Measurements from ENCODE around the gene FPGT.
"Not testable (repeated sequence)": the region's sequence is repeated elsewhere in the genome, so short reads cannot be mapped to it uniquely, and the experiment has no call there.

FPGT gene

GRCh38 chr1:74197657-74198552 is at the start of gene FPGT, which contains the start of gene LRRIQ3:
TSS of gene FPGT (plus strand) at chr1:74198242. CDS start at chr1:74198279, 37 bp downstream.
TSS of gene LRRIQ3 (minus strand) at chr1:74198176. CDS start at chr1:74183684, 14,492 bp downstream.
- peak; percentile 96 for DNase-seq

DNA sequence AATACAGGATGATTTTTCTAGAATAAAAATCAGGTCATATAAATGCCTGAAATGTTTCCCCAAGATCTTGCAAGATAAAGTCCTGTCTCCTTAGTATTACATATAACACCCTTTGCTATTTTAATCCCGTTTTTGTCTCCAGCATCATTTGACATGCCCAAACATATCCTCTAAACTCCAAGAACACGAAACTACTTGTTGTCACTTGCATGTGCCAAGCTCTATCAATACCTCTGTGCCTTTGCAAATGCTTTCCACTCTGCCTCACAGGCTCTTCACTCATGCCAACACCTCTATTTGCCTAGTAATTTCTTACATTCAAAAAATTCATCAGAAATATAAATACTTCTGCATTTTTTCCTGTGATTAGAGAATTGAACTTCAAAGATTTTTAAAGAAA is 38.0 kb upstream of the FPGT start:
- DNase-seq = no peak

GRCh38 chr1:74161497-74161896 is 36.5 kb upstream of the FPGT start:
- no peak for DNase-seq

DNA sequence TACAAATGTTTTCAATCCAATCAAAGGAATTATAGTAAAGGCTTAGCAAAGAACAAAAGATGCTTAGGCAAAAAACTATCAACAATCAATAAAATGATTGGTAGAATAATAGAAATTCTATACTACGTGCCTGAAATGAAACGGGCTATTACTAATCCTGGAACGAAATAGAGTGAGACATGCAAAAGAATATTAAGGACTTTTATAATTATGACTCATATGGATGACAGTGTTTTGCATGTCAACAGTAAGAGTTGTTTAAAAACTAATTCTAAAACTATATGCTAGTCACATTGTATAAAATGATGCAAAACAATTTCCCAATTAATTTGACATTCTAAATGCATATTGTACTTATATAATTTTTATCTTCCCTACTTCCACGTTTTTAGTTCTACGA is 35.7 kb upstream of the FPGT start:
- DNase-seq = no peak

GRCh38 chr1:74174423-74174822 is 23.6 kb upstream of the FPGT start:
- not testable (repeated sequence) for DNase-seq

DNA sequence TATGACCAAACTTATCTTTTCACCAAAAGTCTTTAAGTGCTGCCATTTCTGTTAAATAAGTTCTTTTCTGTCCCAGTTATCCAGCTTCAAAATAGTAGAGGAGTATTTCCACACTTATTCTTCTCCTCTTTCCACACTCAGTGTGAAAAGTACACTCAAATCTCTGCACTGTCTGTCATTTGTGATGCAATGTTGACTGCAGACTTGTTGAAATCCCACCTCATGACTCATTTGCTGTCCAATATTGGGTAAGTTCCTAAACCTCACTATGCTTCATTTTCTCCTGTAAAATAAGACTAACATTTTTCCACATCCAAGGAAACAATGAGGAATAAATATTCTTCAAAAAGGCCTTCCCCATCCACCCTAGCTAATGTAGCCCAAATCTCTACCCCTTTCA is 17.6 kb upstream of the FPGT start:
- DNase-seq = no peak

- no peak for DNase-seq
These were observed 4.1 kb upstream of the FPGT start for GRCh38 chr1:74193908-74194307.

DNA sequence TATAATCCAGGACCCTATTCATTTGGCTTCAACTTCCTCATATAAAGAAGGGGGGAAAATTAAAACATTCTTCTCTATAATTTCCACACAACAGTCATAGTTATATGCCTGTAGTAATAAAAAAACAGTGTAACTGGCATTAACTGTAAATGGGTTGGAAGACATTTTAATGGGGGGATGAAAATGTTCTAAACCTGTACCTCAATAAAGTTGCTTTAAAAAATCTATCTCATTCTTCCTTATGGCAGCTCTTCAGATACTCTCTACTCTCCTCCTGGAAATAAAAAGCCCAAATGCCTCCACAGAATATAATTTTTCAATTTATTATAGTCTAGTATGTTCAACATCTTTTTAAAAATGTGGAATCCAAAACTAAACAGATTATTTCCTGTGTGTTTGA is 2.7 kb upstream of the FPGT start:
- DNase-seq = no peak

- no peak for DNase-seq
These were observed 787 bp upstream of the FPGT start for GRCh38 chr1:74197255-74197654.

DNA sequence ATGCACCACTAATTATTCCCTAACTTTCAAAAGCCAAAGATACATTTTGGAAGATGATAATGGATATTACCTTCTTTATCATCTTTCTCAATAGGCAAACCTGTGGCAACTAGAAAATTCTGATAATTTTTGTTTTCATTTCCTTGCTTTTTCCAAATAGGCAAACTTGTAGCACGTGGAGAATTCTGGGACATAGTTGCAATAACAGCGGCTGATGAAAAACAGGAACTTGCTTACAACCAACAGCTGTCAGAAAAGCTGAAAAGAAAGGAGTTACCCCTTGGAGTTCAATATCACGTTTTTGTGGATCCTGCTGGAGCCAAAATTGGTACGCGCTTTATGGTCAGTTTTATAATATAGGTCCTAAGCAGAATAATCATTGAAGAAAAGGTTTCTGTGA is 1.5 kb downstream of the FPGT start:
- DNase-seq = no peak

- DNase-seq = no peak
These were observed 7.2 kb downstream of the FPGT start for GRCh38 chr1:74205266-74205665.

GRCh38 chr1:74215229-74215628 is 17.2 kb downstream of the FPGT start:
- no peak for DNase-seq

GRCh38 chr1:74222701-74223100 is 24.7 kb downstream of the FPGT start:
- DNase-seq = no peak

DNA sequence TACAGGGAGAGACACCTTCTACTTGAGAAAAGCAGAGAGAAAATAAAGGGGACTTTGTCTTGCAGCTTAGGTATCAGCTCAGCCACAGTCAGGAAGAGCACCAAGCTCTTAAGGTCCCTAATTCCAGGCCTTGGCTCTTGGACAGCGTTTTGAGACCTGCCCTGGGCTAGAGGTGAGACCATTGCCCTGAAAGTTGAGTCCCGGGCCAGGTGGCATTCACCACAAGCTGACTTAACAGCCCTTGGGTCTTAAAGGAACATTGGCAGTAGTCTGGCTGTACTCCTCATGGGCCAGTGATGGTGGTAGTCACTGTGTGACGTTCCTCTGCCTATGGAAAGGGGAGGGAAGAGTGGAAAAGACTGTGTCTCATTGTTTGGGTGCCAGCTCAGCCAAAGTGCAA is 25.4 kb downstream of the FPGT start:
- no peak for DNase-seq

DNA sequence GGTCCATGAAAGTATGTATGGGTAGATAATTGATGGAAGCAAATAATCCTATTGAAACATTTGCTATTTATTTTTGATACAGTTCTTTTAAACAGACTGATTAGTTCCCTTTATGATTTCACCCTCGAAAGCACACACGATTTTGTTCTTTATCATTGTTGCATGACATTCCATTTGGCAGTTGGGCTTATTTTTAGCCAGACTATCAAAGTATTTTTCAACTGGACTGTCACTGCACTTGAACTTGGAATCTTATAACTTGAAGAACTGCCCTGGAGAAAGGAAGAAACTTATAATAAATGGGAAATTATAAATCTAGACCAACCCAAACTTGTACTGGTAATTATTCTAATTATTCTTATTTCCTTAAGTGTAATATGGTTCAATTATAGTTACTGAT is 37.1 kb downstream of the FPGT start, which contains the start of gene TNNI3K:
TSS of gene TNNI3K (plus strand) at position 235 of the 400 bp plus-strand sequence. CDS start at position 300, 65 bp downstream.
- no peak for DNase-seq

DNA sequence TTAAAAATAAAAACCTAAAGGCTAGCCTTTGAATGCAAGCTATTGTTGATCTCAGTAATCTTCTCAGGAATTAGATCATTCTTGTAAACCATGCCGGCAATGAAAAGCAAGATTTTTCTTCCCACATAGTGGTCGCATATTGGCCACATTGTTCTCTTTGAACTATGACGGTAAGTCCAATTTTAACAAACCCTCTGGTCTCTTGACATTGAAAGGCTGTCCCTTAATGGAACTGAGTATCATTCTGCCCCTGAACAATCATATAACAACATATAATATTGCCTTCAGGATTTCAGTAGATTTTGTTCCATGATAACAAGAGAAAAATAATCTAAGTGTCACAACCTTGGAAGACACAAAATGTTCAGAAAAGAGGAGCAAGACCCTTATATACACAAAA is 38.4 kb downstream of the FPGT start:
- DNase-seq = no peak

GRCh38 chr1:74237035-74237434 is 39.0 kb downstream of the FPGT start:
- no peak for DNase-seq

GRCh38 chr1:74237787-74238186 is 39.7 kb downstream of the FPGT start:
- no peak for DNase-seq

- no peak for DNase-seq
These were observed 47.2 kb downstream of the FPGT start for GRCh38 chr1:74245168-74245772.

- DNase-seq = no peak
These were observed 48.3 kb downstream of the FPGT start for GRCh38 chr1:74246315-74246714.

GRCh38 chr1:74247881-74248528 is 50.0 kb downstream of the FPGT start:
- no peak for DNase-seq

DNA sequence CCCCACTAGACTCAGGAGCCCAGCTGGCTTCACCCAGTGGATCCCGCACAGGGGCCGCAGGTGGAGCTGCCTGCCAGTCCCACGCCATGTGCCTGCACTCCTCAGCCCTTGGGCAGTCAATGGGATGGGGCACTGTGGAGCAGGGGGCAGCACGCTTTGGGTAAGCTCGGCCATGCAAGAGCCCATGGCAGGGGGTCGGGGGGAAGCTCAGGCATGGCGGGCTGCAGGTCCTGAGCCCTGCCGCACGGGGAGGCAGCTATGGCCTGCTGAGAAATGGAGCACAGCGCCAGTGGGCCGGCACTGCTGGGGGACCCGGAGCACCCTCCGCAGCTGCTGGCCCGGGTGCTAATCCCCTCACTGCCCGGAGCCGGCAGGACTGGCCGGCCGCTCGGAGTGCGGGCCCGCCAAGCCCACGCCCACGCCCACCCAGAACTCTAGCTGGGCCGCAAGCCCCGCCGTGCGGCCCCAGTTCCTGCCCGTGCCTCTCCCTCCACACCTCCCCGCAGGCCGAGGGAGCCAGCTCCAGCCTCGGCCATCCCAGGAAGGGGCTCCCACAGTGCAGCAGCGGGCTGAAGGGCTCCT is 55.3 kb downstream of the FPGT start:
- not testable (repeated sequence) for DNase-seq
